Gastrocnemius medialis (tissue), 4 donors: Measurements from ENCODE around the gene TWIST2.

Experiments
- CTCF ChIP-seq, 5 experiments: fragments of 450-650 bp in 3 of 5; fragments of 200-600 bp in 2 of 5; sonication (generic) in 2 of 5; IDR thresholded peaks in 4 of 5; conservative IDR thresholded peaks in 1 of 5; 1 replicate in 4 of 5; 2 replicates in 1 of 5; pipeline ENCODE4 v1.5.1; 2016 to 2019; ENCODE audit warnings: antibody characterized with exemption in 5 of 5, mild to moderate bottlenecking in 3 of 5, moderate library complexity in 3 of 5
- POLR2A ChIP-seq, 2 donors: fragments of 450-650 bp; IDR thresholded peaks; one replicate each; pipeline ENCODE4 v1.6.1; 2017; ENCODE audit warnings: antibody characterized with exemption in 2 of 2, mild to moderate bottlenecking in 2 of 2, moderate library complexity in 2 of 2

- TF ChIP-seq CTCF (IDR thresholded peaks at IDR 0.05 in 4 of 5, conservative IDR thresholded peaks at IDR 0.05 in 1 of 5) (no peak), POLR2A (IDR thresholded peaks at IDR 0.05) (no peak)
Observed at GRCh38 chr2:238916176-238916874, 68.4 kb downstream of the TWIST2 start.
